ENCODE measurements around the gene HPCAL1.

Gene HPCAL1

DNA sequence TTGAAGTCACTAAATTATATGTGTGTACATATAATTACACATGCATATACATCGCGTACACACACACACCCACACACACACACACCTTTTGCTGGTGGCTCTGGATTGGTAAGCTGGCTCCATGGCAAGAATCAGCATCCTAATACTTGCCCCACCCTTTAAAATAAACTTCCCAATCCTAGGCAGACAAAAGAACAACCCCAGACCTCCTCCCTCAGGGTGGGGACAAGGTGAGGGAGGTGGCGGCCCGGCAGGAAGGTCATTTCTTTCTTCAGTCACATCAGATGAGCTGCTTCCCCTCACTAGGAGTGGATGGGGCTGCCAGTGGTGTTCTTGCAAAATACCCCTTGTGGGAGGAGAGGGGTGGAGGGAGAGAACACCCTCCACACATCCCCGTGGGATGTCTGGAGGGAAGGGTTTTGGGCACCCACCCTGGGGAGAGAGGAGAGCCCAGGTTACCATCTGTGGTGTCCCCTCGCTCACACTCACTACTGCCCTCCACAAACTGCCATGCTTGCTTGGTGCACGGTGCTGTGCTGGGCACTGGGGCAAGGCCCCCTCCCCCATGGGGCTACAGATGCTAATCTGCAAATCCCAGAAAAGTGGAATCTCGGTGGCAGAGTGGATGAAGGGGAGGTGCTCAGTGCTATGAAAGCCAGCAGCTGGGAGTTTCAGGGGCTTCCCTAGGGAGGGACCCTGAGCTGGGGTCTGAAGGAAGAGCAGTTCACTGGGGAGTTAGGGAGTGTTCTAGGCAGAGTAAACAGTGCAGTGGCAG, 81.4 kb downstream of the HPCAL1 start:
- H3K9me2 ChIP-seq (replicated peaks; ENCODE audit: control insufficient read depth, low read length), result no peaks in the 10 kb centered on the region
- TF ChIP-seq CTCF (IDR thresholded peaks at IDR 0.05; ENCODE audit: low read depth, low read length, poor library complexity, severe bottlenecking) (no peak), EZH2phosphoT487 (IDR thresholded peaks at IDR 0.05; ENCODE audit: borderline replicate concordance, low read length) (no peak)
- H3K27me3 ChIP-seq (ENCODE audit: control insufficient read depth, low read length), result peaks cover 9% of the 10 kb centered on the region
- H3K36me3 ChIP-seq (ENCODE audit: control insufficient read depth, low read length), result no peaks in the 10 kb centered on the region
- peaks cover 8% of the 10 kb centered on the region; the same call in 1 of the 2 replicates for H4K20me1 ChIP-seq (ENCODE audit: control insufficient read depth, insufficient read depth, low read depth, low read length)
- peaks cover 15% of the 10 kb centered on the region; the same call in 1 of the 2 replicates for H3F3A ChIP-seq (ENCODE audit: control insufficient read depth, insufficient read depth)
- no peak overlapping the region for H3K4me2 ChIP-seq (ENCODE audit: low read length)
- H3K4me1 ChIP-seq (ENCODE audit: control insufficient read depth, low read length), result peaks cover 54% of the 10 kb centered on the region
- H3K27ac ChIP-seq (ENCODE audit: low read depth, low read length), result no peak overlapping the region
- peaks cover 3% of the 10 kb centered on the region; the same call in 1 of the 2 replicates for H3K79me2 ChIP-seq (ENCODE audit: control insufficient read depth, low read length)
- no peak overlapping the region for H3K4me3 ChIP-seq (ENCODE audit: low read length)
- no peaks in the 10 kb centered on the region for H3K9me3 ChIP-seq (ENCODE audit: control insufficient read depth, insufficient read depth, low read length)

DNA sequence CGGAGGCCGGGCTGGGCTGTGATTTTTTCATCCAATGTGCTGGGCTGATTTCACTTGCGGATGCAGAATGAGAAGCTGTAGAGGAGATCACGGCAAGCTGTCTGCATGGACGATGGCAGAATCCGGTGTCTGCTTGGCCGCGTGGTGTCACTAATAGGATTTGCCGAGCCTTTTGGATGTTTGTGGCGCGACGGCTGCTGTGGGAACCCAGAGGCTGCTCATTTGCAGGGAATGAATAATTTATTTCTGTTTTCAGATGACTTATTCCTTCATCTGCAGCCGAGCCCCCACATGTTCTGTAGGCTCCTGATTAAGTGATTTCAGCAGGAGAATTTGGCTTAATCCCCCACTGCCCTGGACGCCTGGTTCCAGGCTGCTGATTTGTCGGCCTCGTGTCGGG, 82.8 kb downstream of the HPCAL1 start:
- Histone ChIP-seq H3K4me3 (ENCODE audit: low read length) (no peak overlapping the region), H3K4me2 (ENCODE audit: low read length) (no peak overlapping the region), H3K9me3 (ENCODE audit: control insufficient read depth, insufficient read depth, low read length) (no peaks in the 10 kb centered on the region), H3K9me2 (replicated peaks; ENCODE audit: control insufficient read depth, low read length) (no peaks in the 10 kb centered on the region), H3K27me3 (ENCODE audit: control insufficient read depth, low read length) (peaks cover 9% of the 10 kb centered on the region), H3K27ac (ENCODE audit: low read depth, low read length) (no peak overlapping the region), H3F3A (ENCODE audit: control insufficient read depth, insufficient read depth) (peaks cover 10% of the 10 kb centered on the region; the same call in 1 of the 2 replicates), H4K20me1 (ENCODE audit: control insufficient read depth, insufficient read depth, low read depth, low read length) (peaks cover 8% of the 10 kb centered on the region; the same call in 1 of the 2 replicates), H3K4me1 (ENCODE audit: control insufficient read depth, low read length) (peaks cover 50% of the 10 kb centered on the region), H3K36me3 (ENCODE audit: control insufficient read depth, low read length) (no peaks in the 10 kb centered on the region), H3K79me2 (ENCODE audit: control insufficient read depth, low read length) (no peaks in the 10 kb centered on the region)
- TF ChIP-seq CTCF (IDR thresholded peaks at IDR 0.05; ENCODE audit: low read depth, low read length, poor library complexity, severe bottlenecking), result no peak

DNA sequence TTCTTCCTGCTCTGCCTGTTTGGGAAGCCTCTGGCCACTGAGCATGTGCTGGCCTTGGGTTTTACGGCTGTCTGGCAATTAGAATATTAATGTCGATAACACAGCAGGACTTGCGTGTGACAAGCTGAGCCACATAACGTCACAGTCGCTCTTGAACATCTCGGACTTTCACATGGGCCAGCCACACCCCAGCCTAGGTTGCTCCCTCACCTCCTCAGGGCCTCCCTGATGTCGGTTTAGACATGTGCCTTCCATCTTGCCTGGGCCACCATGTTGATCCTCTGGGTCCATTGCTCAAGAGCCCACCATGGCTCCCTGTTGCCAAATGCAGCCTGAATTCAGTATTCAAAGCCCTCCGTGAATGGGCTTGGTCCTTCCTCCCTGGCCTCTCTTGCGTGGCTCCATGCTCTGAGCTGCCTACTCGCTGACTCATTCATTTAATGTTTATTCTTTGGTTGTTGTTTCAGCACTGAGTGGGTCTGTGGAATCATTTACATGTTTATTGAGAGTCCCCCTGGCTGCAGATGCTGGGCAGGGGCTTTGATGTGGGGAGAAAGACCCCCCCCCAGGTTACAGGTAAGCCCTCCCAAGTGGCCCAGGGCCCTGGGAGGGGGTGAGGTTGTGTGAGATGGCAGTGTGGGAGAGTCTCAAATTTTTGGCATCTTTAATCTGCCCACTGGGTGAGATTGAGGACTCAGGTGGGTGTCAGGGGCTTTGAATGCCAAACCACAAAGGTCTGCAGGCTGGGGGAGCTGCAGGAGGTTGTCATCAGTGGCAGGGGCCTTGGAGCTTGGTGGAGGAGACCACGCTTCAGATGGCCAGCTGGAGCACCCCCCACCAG, 83.4 kb downstream of the HPCAL1 start:
- H3K79me2 ChIP-seq (ENCODE audit: control insufficient read depth, low read length), result no peaks in the 10 kb centered on the region

More for the DNA sequence above, 83.4 kb downstream of the HPCAL1 start:
- TF ChIP-seq EZH2phosphoT487 (IDR thresholded peaks at IDR 0.05; ENCODE audit: borderline replicate concordance, low read length), result no peak
- TF ChIP-seq CTCF (IDR thresholded peaks at IDR 0.05; ENCODE audit: low read depth, low read length, poor library complexity, severe bottlenecking), result no peak
- H3K27me3 ChIP-seq (ENCODE audit: control insufficient read depth, low read length), result peaks cover 9% of the 10 kb centered on the region
- no peaks in the 10 kb centered on the region for H3K36me3 ChIP-seq (ENCODE audit: control insufficient read depth, low read length)
- no peaks in the 10 kb centered on the region for H3K9me2 ChIP-seq (replicated peaks; ENCODE audit: control insufficient read depth, low read length)
- no peak overlapping the region for H3K27ac ChIP-seq (ENCODE audit: low read depth, low read length)
- no peak overlapping the region for H3K4me3 ChIP-seq (ENCODE audit: low read length)
- H3K9me3 ChIP-seq (ENCODE audit: control insufficient read depth, insufficient read depth, low read length), result no peaks in the 10 kb centered on the region
- no peak overlapping the region for H3K4me2 ChIP-seq (ENCODE audit: low read length)
- peaks cover 10% of the 10 kb centered on the region; the same call in 1 of the 2 replicates for H3F3A ChIP-seq (ENCODE audit: control insufficient read depth, insufficient read depth)
- peaks cover 8% of the 10 kb centered on the region; the same call in 1 of the 2 replicates for H4K20me1 ChIP-seq (ENCODE audit: control insufficient read depth, insufficient read depth, low read depth, low read length)
- peaks cover 47% of the 10 kb centered on the region for H3K4me1 ChIP-seq (ENCODE audit: control insufficient read depth, low read length)
